HCT116 (cell line): ENCODE results near the gene BMAL1.
A peak's percentile ranks its signal among the peaks of the same experiment; 100 is the strongest.

Source experiments
- CEBPB ChIP-seq: IDR thresholded peaks from 2 replicates; pipeline ENCODE4 v1.6.1; 2012; ENCODE audit warnings: low read depth
- EGR1 ChIP-seq: IDR thresholded peaks from 2 replicates; pipeline ENCODE4 v1.6.1; 2012; ENCODE audit warnings: low read depth
- EZH2 ChIP-seq: fragments of 200-600 bp; sonication (generic); IDR thresholded peaks from 2 replicates; pipeline ENCODE4 v1.6.1; 2017; ENCODE audit warnings: antibody characterized with exemption, mixed run types
- EZH2phosphoT487 ChIP-seq: fragments of 200-600 bp; IDR thresholded peaks from 2 replicates; pipeline ENCODE4 v1.6.1; 2018; ENCODE audit warnings: antibody characterized with exemption, borderline replicate concordance
- POLR2A ChIP-seq: IDR thresholded peaks from 2 replicates; pipeline ENCODE4 v1.7.0; 2011; ENCODE audit warnings: borderline replicate concordance; ENCODE audit not compliant: insufficient read depth, insufficient read length; ENCODE audit errors: extremely low read depth
- POLR2AphosphoS5 ChIP-seq: IDR thresholded peaks from 2 replicates; pipeline ENCODE4 v1.6.1; 2011; ENCODE audit warnings: mild to moderate bottlenecking, low read depth, low read length, moderate library complexity
- REST ChIP-seq: IDR thresholded peaks from 2 replicates; pipeline ENCODE4 v1.6.1; 2012; ENCODE audit warnings: low read depth
- SP1 ChIP-seq: IDR thresholded peaks from 2 replicates; pipeline ENCODE4 v1.6.1; 2012; ENCODE audit warnings: low read depth
- YY1 ChIP-seq: IDR thresholded peaks from 2 replicates; pipeline ENCODE4 v1.6.1; 2011; ENCODE audit warnings: low read length, low read depth, moderate library complexity, mild to moderate bottlenecking; ENCODE audit not compliant: insufficient replicate concordance; ENCODE audit errors: extremely low read depth
- ZFX ChIP-seq: fragments of 450-650 bp; IDR thresholded peaks from 2 replicates; pipeline ENCODE4 v1.6.1; 2017
- ZNF274 ChIP-seq: fragments of 200-500 bp; sonication (Bioruptor generic); IDR thresholded peaks from 2 replicates; pipeline ENCODE4 v1.6.1; 2014; ENCODE audit warnings: mild to moderate bottlenecking, low read depth, low read length, inconsistent platforms
- TF ChIP-seq, protein P1 (sequence below), 3 experiments: fragments of 200-600 bp in 1 of 3; sonication (generic) in 1 of 3; IDR thresholded peaks in 2 of 3; conservative IDR thresholded peaks in 1 of 3; 2 replicates each; pipeline ENCODE4 v1.5.1; 2012 to 2017; ENCODE audit warnings: low read depth in 2 of 3, low read length in 2 of 3, antibody characterized with exemption in 1 of 3, borderline replicate concordance in 1 of 3, control low read depth in 1 of 3, mild to moderate bottlenecking in 1 of 3, mixed read lengths in 1 of 3, mixed run types in 1 of 3, moderate library complexity in 1 of 3; ENCODE audit not compliant: insufficient read depth in 1 of 3
- TF ChIP-seq, protein P2 (sequence below): IDR thresholded peaks from 2 replicates; pipeline ENCODE4 v1.6.1; 2012
- TF ChIP-seq, protein P3 (sequence below): IDR thresholded peaks from 2 replicates; pipeline ENCODE4 v1.6.1; 2012

DNA sequence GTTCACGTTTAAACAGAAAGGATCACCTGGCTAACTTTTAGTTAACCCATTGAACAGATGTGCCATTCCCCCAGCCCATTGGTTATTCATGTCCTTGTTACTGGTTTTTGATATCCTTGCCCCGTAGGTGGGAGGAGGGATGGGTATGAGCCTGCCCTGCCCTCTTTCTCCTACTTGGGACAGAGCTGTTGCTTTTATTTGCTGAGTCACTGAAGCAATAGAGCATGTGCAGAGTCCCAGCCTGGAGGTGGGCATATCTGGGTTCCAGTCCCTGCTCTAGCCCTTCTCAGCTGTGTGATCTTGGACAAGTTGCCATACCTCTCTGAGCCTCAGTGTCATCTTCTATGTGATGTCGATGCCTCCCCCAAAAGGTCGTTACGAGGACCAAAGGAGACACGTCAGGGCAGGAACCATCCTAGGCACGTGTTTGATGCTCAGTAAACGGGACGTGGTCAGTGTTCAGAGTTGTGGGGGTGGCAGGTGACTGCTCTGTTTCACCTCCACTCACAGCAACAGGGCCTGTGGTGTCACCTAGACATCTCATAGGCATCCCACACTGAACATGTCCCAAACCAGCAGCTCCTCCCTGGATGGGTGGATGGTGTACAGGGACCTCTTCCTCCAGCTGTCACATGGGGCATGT is 61.0 kb downstream of the BMAL1 start:
- TF ChIP-seq, protein P1, sequence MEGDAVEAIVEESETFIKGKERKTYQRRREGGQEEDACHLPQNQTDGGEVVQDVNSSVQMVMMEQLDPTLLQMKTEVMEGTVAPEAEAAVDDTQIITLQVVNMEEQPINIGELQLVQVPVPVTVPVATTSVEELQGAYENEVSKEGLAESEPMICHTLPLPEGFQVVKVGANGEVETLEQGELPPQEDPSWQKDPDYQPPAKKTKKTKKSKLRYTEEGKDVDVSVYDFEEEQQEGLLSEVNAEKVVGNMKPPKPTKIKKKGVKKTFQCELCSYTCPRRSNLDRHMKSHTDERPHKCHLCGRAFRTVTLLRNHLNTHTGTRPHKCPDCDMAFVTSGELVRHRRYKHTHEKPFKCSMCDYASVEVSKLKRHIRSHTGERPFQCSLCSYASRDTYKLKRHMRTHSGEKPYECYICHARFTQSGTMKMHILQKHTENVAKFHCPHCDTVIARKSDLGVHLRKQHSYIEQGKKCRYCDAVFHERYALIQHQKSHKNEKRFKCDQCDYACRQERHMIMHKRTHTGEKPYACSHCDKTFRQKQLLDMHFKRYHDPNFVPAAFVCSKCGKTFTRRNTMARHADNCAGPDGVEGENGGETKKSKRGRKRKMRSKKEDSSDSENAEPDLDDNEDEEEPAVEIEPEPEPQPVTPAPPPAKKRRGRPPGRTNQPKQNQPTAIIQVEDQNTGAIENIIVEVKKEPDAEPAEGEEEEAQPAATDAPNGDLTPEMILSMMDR (IDR thresholded peaks at IDR 0.05 in 2 of 3, conservative IDR thresholded peaks at IDR 0.05 in 1 of 3; ENCODE audit: borderline replicate concordance in 1 of 3, insufficient read depth in 1 of 3, low read depth in 2 of 3, low read length in 2 of 3): no peak
- peak; percentile 54 for TF ChIP-seq POLR2AphosphoS5
- TF ChIP-seq, protein P2, sequence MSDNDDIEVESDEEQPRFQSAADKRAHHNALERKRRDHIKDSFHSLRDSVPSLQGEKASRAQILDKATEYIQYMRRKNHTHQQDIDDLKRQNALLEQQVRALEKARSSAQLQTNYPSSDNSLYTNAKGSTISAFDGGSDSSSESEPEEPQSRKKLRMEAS: peak; percentile 79
- TF ChIP-seq EZH2phosphoT487: no peak
- no peak; the same call in 1 of the 2 replicates for TF ChIP-seq CEBPB
- TF ChIP-seq POLR2A: no peak
- TF ChIP-seq EGR1: no peak
- TF ChIP-seq, protein P3, sequence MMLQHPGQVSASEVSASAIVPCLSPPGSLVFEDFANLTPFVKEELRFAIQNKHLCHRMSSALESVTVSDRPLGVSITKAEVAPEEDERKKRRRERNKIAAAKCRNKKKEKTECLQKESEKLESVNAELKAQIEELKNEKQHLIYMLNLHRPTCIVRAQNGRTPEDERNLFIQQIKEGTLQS: no peak
- no peak for TF ChIP-seq EZH2
- peak; percentile 37; the same call in 1 of the 2 replicates for TF ChIP-seq SP1
- no peak for TF ChIP-seq ZNF274
- no peak for TF ChIP-seq ZFX
- TF ChIP-seq REST: no peak
- no peak for TF ChIP-seq YY1
